ENCODE results near the gene FHIT.

DNA sequence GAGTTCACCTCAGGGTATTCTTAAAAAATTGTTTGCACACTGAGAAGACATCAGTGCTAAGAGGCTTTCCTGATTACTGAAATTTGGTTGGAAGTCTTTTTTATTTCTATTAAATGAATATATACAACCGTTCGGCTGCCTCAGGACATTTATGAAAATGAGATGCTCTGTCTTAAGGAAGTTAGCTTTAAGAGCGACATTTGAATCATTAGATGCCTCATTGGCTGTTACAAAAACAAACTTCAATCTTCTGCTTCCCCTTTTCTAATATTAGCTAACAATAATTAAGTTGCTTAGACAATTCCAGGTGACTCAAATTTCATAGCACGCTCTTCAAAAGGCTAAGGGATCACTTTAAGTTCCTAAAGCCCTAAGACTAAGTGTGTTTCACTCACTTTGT is 673.7 kb downstream of the FHIT start:
- no peak for TF ChIP-seq CTCF (IDR thresholded peaks at IDR 0.05)
- TF ChIP-seq POLR2A (IDR thresholded peaks at IDR 0.05), result no peak
- TF ChIP-seq EP300 (IDR thresholded peaks at IDR 0.05), result no peak
